HG02642 (cell line): ENCODE results near the gene MRTFB.

ENCODE experiments used
- ATAC-seq: cut with Tn5 transposase; IDR thresholded peaks from one replicate; pipeline ENCODE4 v1.9.1; 2021; ENCODE audit warnings: mild to moderate bottlenecking; ENCODE audit not compliant: unreplicated experiment, poor library complexity

MRTFB gene

GRCh38 chr16:14280541-14280940, 209.4 kb downstream of the MRTFB start:
- no peak for ATAC-seq

- ATAC-seq, result no peak
Observed at GRCh38 chr16:14283786-14284185, 212.7 kb downstream of the MRTFB start.

GRCh38 chr16:14284371-14284770, 213.3 kb downstream of the MRTFB start:
- ATAC-seq, result no peak

- peak; percentile 35 for ATAC-seq
Observed at GRCh38 chr16:14284930-14285512, 213.9 kb downstream of the MRTFB start.

GRCh38 chr16:14285513-14286367, 214.6 kb downstream of the MRTFB start:
- peak; percentile 82 for ATAC-seq

- ATAC-seq, result peak; percentile 11
Observed at GRCh38 chr16:14286368-14287230, 215.5 kb downstream of the MRTFB start.

GRCh38 chr16:14289692-14290340, 218.7 kb downstream of the MRTFB start:
- ATAC-seq, result no peak

- ATAC-seq, result no peak
Observed at GRCh38 chr16:14291286-14291685, 220.2 kb downstream of the MRTFB start.

GRCh38 chr16:14292051-14292825, 221.1 kb downstream of the MRTFB start:
- no peak for ATAC-seq

GRCh38 chr16:14296663-14297062, 225.5 kb downstream of the MRTFB start:
- no peak for ATAC-seq

GRCh38 chr16:14298374-14299122, 227.4 kb downstream of the MRTFB start:
- ATAC-seq, result no peak

- peak; percentile 44 for ATAC-seq
Observed at GRCh38 chr16:14300705-14301168, 229.6 kb downstream of the MRTFB start.

GRCh38 chr16:14301169-14302030, 230.3 kb downstream of the MRTFB start:
- ATAC-seq, result no peak

GRCh38 chr16:14302031-14302398, 230.9 kb downstream of the MRTFB start:
- peak; percentile 60 for ATAC-seq

- ATAC-seq, result peak; percentile 41
Observed at GRCh38 chr16:14302399-14303181, 231.5 kb downstream of the MRTFB start.

- ATAC-seq, result no peak
Observed at GRCh38 chr16:14303182-14303618, 232.1 kb downstream of the MRTFB start.
